H1 (cell line): ENCODE measurements around the gene DCUN1D2. TPM values are rescaled to one million over a fixed set of nuclear protein-coding genes. Genes with fewer than 3 reads are reported as not detected.

ENCODE experiments used
- CTCF ChIA-PET: fragments of 300-600 bp; sonication (Branson Sonifier 250); formaldehyde crosslinking; loops from one replicate; lab custom pipeline; 2021; ENCODE audit not compliant: partially characterized antibody; lab: Charles Lee
- POLR2A ChIA-PET: fragments of 300-600 bp; sonication (Branson Sonifier 250); formaldehyde crosslinking; loops from one replicate; lab custom pipeline; 2021; ENCODE audit warnings: inconsistent platforms; ENCODE audit not compliant: partially characterized antibody; lab: Charles Lee
- DNase-seq, 2 experiments: peaks; one replicate each; pipeline versions ENCODE4 v3.0.0 to v3.0.0-alpha.2; 2010 to 2022; ENCODE audit warnings: low spot score in 2 of 2, low read depth in 1 of 2, mixed read lengths in 1 of 2
- FAIRE-seq: peaks from 2 replicates; lab custom pipeline; 2011; peaks lifted over from hg19 to GRCh38; lab: Jason Lieb, UNC
- H2AFZ ChIP-seq: 2 replicates; pipeline ENCODE4 v1.8.1; 2012; ENCODE audit warnings: low read length, inconsistent platforms
- H2AK5ac ChIP-seq: 2 replicates; pipeline ENCODE4 v1.6.1; 2013; ENCODE audit warnings: low read depth, low read length
- H2BK120ac ChIP-seq: replicated peaks from 2 replicates; pipeline ENCODE3; 2013; ENCODE audit warnings: low read depth, low read length, inconsistent platforms
- H2BK12ac ChIP-seq: 2 replicates; pipeline ENCODE4 v1.6.1; 2013; ENCODE audit warnings: low read depth, low read length
- H2BK15ac ChIP-seq: 2 replicates; pipeline ENCODE4 v1.6.1; 2013; ENCODE audit warnings: low read length
- H2BK20ac ChIP-seq: 2 replicates; pipeline ENCODE4 v1.6.1; 2013; ENCODE audit warnings: low read length
- H2BK5ac ChIP-seq: 2 replicates; pipeline ENCODE4 v1.6.1; 2013; ENCODE audit warnings: low read depth, low read length
- H3K14ac ChIP-seq: 2 replicates; pipeline ENCODE4 v1.6.1; 2013; ENCODE audit warnings: inconsistent platforms; ENCODE audit not compliant: insufficient read length
- H3K18ac ChIP-seq: 2 replicates; pipeline ENCODE4 v1.6.1; 2013; ENCODE audit warnings: low read length; ENCODE audit errors: extremely low read depth
- H3K23ac ChIP-seq: 2 replicates; pipeline ENCODE4 v1.6.1; 2013; ENCODE audit warnings: inconsistent platforms; ENCODE audit not compliant: insufficient read length
- H3K23me2 ChIP-seq: 2 replicates; pipeline ENCODE4 v1.6.1; 2013; ENCODE audit warnings: low read depth, low read length
- H3K27ac ChIP-seq: 2 replicates; pipeline ENCODE4 v1.6.1; 2011; ENCODE audit warnings: low read depth, low read length, inconsistent platforms
- H3K27me3 ChIP-seq, 4 experiments: replicated peaks in 1 of 4; 1 replicate in 1 of 4; 2 replicates in 3 of 4; pipeline versions ENCODE4 v1.6.1 to v1.8.1; 2011 to 2013; ENCODE audit warnings: low read length in 3 of 4, mild to moderate bottlenecking in 3 of 4, inconsistent platforms in 2 of 4, mixed read lengths in 2 of 4, moderate library complexity in 1 of 4; ENCODE audit not compliant: control insufficient read depth in 3 of 4, insufficient read depth in 3 of 4; ENCODE audit errors: extremely low read depth in 1 of 4
- H3K36me3 ChIP-seq, 4 experiments: 2 replicates each; pipeline versions ENCODE4 v1.6.1 to v1.8.1; 2011 to 2013; ENCODE audit warnings: mild to moderate bottlenecking in 4 of 4, low read length in 3 of 4, moderate library complexity in 2 of 4, control low read depth in 1 of 4, inconsistent platforms in 1 of 4; ENCODE audit not compliant: insufficient read depth in 4 of 4, control insufficient read depth in 2 of 4
- H3K4ac ChIP-seq: replicated peaks from 2 replicates; pipeline ENCODE3; 2013; ENCODE audit warnings: low read length, low read depth, mixed read lengths, inconsistent platforms; ENCODE audit not compliant: insufficient read length
- H3K4me1 ChIP-seq, 4 experiments: replicated peaks in 1 of 4; 1 replicate in 1 of 4; 2 replicates in 3 of 4; pipeline versions ENCODE4 v1.6.1 to v1.8.1; 2011 to 2013; ENCODE audit warnings: low read length in 3 of 4, inconsistent platforms in 2 of 4, mixed read lengths in 1 of 4; ENCODE audit not compliant: insufficient read depth in 4 of 4, control insufficient read depth in 3 of 4
- H3K4me2 ChIP-seq, 2 experiments: 2 replicates each; pipeline versions ENCODE4 v1.6.1 to v1.8.1; 2011 to 2013; ENCODE audit warnings: low read depth in 2 of 2, low read length in 2 of 2, control low read depth in 1 of 2, inconsistent platforms in 1 of 2, mild to moderate bottlenecking in 1 of 2; ENCODE audit not compliant: insufficient read depth in 1 of 2
- H3K4me3 ChIP-seq, 4 experiments: fragments of 200-600, 300-600 bp in 1 of 4; sonication (generic), shearing (Covaris generic), sonication (Bioruptor Twin) in 1 of 4; 2 replicates each; pipeline versions ENCODE4 v1.5.1 to v1.8.1; 2011 to 2016; ENCODE audit warnings: low read length in 4 of 4, low read depth in 3 of 4, control low read depth in 2 of 4, inconsistent platforms in 2 of 4, mild to moderate bottlenecking in 2 of 4, mixed read lengths in 1 of 4, moderate library complexity in 1 of 4; ENCODE audit not compliant: insufficient read depth in 2 of 4; ENCODE audit errors: extremely low read depth in 1 of 4
- H3K56ac ChIP-seq: replicated peaks from 2 replicates; pipeline ENCODE3; 2013; ENCODE audit warnings: low read depth, mild to moderate bottlenecking, mixed read lengths, low read length, inconsistent platforms; ENCODE audit not compliant: insufficient read length
- H3K79me1 ChIP-seq: 2 replicates; pipeline ENCODE4 v1.6.1; 2013; ENCODE audit warnings: low read depth, low read length, control low read depth
- H3K79me2 ChIP-seq, 2 experiments: 2 replicates each; pipeline versions ENCODE4 v1.6.1 to v1.8.1; 2012 to 2013; ENCODE audit warnings: low read length in 2 of 2, mild to moderate bottlenecking in 2 of 2, inconsistent platforms in 1 of 2; ENCODE audit not compliant: insufficient read depth in 2 of 2, control insufficient read depth in 1 of 2
- H3K9ac ChIP-seq, 4 experiments: replicated peaks in 1 of 4; 1 replicate in 1 of 4; 2 replicates in 3 of 4; pipeline versions ENCODE4 v1.6.1 to v1.8.1; 2011 to 2013; ENCODE audit warnings: low read depth in 3 of 4, low read length in 3 of 4, control low read depth in 2 of 4, mild to moderate bottlenecking in 2 of 4, moderate library complexity in 2 of 4, inconsistent platforms in 1 of 4; ENCODE audit errors: extremely low read depth in 1 of 4
- H3K9me3 ChIP-seq, 2 experiments: 2 replicates each; pipeline versions ENCODE4 v1.6.1 to v1.8.1; 2012 to 2013; ENCODE audit warnings: mild to moderate bottlenecking in 2 of 2, moderate library complexity in 2 of 2, control low read depth in 1 of 2, inconsistent platforms in 1 of 2, low read depth in 1 of 2, low read length in 1 of 2, mixed read lengths in 1 of 2; ENCODE audit not compliant: insufficient read depth in 2 of 2
- H4K20me1 ChIP-seq, 2 experiments: replicated peaks in 1 of 2; 2 replicates each; pipeline versions ENCODE3 to v1.8.1; 2011 to 2013; ENCODE audit warnings: inconsistent platforms in 2 of 2, low read length in 2 of 2, mild to moderate bottlenecking in 1 of 2; ENCODE audit not compliant: insufficient read depth in 2 of 2, control insufficient read depth in 1 of 2
- H4K5ac ChIP-seq: 2 replicates; pipeline ENCODE4 v1.6.1; 2013; ENCODE audit warnings: low read length, low read depth, mixed read lengths, inconsistent platforms; ENCODE audit not compliant: insufficient read length
- H4K8ac ChIP-seq: 2 replicates; pipeline ENCODE4 v1.8.0; 2013; ENCODE audit warnings: mild to moderate bottlenecking, moderate library complexity, low read length, inconsistent platforms; ENCODE audit not compliant: insufficient read depth; ENCODE audit errors: extremely low read depth
- H4K91ac ChIP-seq: replicated peaks from 2 replicates; pipeline ENCODE3; 2013; ENCODE audit warnings: low read length, mixed read lengths, inconsistent platforms; ENCODE audit not compliant: insufficient read length
- BRCA1 ChIP-seq: IDR thresholded peaks from 2 replicates; pipeline ENCODE4 v1.6.1; 2012; ENCODE audit warnings: low read depth, low read length, improper control_type of control experiment
- CHD2 ChIP-seq: IDR thresholded peaks from 2 replicates; pipeline ENCODE4 v1.6.1; 2012; ENCODE audit warnings: low read length, improper control_type of control experiment
- FOSL1 ChIP-seq: IDR thresholded peaks from 2 replicates; pipeline ENCODE4 v1.6.1; 2011; ENCODE audit warnings: mild to moderate bottlenecking, low read depth, low read length, moderate library complexity; ENCODE audit not compliant: insufficient read depth
- POLR2AphosphoS5 ChIP-seq: IDR thresholded peaks from 2 replicates; pipeline ENCODE4 v1.6.1; 2011; ENCODE audit warnings: low read depth, low read length
- SIRT6 ChIP-seq: IDR thresholded peaks from one replicate; pipeline ENCODE4 v1.7.1; 2012; ENCODE audit warnings: low read length, inconsistent platforms
- SP1 ChIP-seq: IDR thresholded peaks from 2 replicates; pipeline ENCODE4 v1.6.1; 2011; ENCODE audit warnings: low read depth, low read length
- WGBS, 2 experiments: shearing (Covaris generic) in 1 of 2; methylation state at CpG; one replicate each; pipeline versions ENCODE4 v1.1.6 to v1.1.7; 2013 to 2015; ENCODE audit warnings: low lambda C conversion rate in 2 of 2, mixed read lengths in 2 of 2, inconsistent platforms in 1 of 2, low coverage in 1 of 2, missing lambda C conversion rate in 1 of 2; ENCODE audit not compliant: insufficient replicate concordance in 2 of 2, insufficient coverage in 1 of 2, insufficient read length in 1 of 2; ENCODE audit errors: extremely low coverage in 1 of 2, missing lambda C conversion rate in 1 of 2; 5-methylcytosine and 5-hydroxymethylcytosine counted together
- polyA plus RNA-seq, 7 experiments: library from polyadenylated mRNA; depleted of rRNA in 3 of 7; stranded (reverse) in 5 of 7; unstranded in 2 of 7; fragments of >200 nt in 5 of 7; fragments of 200-250 nt in 2 of 7; gene quantifications; 1 replicate in 5 of 7; 2 replicates in 1 of 7; 4 replicates in 1 of 7; pipeline versions ENCODE4 v1.2.1 to v1.2.3, GENCODE V29; 2011 to 2013; ENCODE audit warnings: missing spikeins in 2 of 7, mixed read lengths in 2 of 7
- total RNA-seq: library from RNA; stranded (reverse); fragmentation: NEBNext Ultra II Directional; extraction: Animal tissue kit (Norgen Biotek cat#: 25700); gene quantifications from 2 replicates; pipeline ENCODE4 v1.2.1, GENCODE V29; 2021
- TF ChIP-seq, protein P1 (sequence below): IDR thresholded peaks from 2 replicates; pipeline ENCODE4 v1.6.1; 2011; ENCODE audit warnings: low read depth, mild to moderate bottlenecking, low read length; ENCODE audit not compliant: insufficient read depth

Gene DCUN1D2
- total and polyA plus RNA-seq, 2 of the 8 experiments (the other 6 are each of a cell fraction or from before 2014, with no cell fraction given) = 19.5 to 35.3 TPM

DNA sequence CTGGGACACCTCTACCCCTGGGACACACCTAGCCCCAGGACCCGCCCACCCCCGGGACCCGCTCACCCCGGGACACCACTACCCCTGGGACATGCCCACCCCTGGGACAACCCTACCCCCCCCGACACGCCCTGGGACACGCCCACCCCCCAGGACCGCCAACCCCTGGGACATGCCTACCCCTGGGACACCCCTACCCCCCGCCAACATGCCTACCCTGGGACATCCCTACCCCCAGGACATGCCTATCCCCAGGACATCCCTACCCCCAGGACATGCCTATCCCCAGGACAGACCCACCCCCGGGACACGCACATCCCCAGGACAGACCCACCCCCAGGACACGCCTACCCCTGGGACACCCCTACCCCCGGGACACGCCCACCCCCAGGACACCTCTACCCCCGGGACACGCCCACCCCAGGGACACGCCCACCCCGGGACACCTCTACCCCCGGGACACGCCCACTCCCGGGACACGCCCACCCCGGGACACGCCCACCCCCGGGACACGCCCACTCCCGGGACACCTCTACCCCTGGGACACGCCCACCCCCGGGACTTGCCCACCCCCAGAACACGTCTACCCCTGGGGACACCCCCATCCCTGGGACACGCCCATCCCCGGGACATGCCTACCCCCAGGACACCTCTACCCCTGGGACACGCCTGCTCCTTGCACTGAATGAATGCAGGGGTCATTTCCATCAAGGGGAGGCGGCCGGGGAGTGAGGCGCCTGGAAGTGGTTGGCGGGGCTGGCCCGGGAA, 69.5 kb downstream of the DCUN1D2 start:
- ChIA-PET POLR2A (interaction anchor here (1.2 kb wide), 1 partner anchor 31 kb away, joined by 3 read pairs; no protein-coding TSS in a partner anchor), CTCF (interaction anchor here (1.0 kb wide), 1 partner anchor 23 kb away, joined by 3 read pairs; no protein-coding TSS in a partner anchor)
- Histone ChIP-seq H3K4me1 (peaks cover 0 to 6% (median 0%) of the 10 kb centered on the region in 4 experiments; a peak in 1 of 7 replicates), H3K36me3 (no peaks in the 10 kb centered on the region), H3K27ac (no peak overlapping the region), H3K18ac (no peak overlapping the region; the same call in 1 of the 2 replicates), H3K9me3 (no peaks in the 10 kb centered on the region), H2AK5ac (no peak overlapping the region), H3K27me3 (no peaks in the 10 kb centered on the region), H3K79me1 (no peaks in the 10 kb centered on the region), H2BK120ac (no peak overlapping the region), H3K14ac (no peak overlapping the region), H3K4me3 (no peak overlapping the region), H3K79me2 (no peaks in the 10 kb centered on the region), H4K91ac (no peak overlapping the region), H2BK15ac (no peak overlapping the region), H2BK20ac (no peak overlapping the region), H3K56ac (no peak overlapping the region), H3K4ac (no peak overlapping the region), H4K20me1 (peaks cover 0 to under 1% of the 10 kb centered on the region in 2 experiments), H4K8ac (no peak overlapping the region), H2BK12ac (no peak overlapping the region), H3K23me2 (peaks cover 4% of the 10 kb centered on the region; the same call in 1 of the 2 replicates), H4K5ac (no peak overlapping the region), H2BK5ac (no peak overlapping the region), H3K9ac (no peak overlapping the region), H3K23ac (no peak overlapping the region), H2AFZ (no peak overlapping the region), H3K4me2 (no peak overlapping the region)
- 93% methylated on average over 7 of the region's 38 CpGs; no CpG with 5 or more reads in 1 of the 2 experiments for WGBS, 2 experiments
- no peak for FAIRE-seq
- TF ChIP-seq, protein P1, sequence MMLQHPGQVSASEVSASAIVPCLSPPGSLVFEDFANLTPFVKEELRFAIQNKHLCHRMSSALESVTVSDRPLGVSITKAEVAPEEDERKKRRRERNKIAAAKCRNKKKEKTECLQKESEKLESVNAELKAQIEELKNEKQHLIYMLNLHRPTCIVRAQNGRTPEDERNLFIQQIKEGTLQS = no peak
- TF ChIP-seq SIRT6 = no peak
- TF ChIP-seq BRCA1 = no peak
- no peak for TF ChIP-seq SP1
- TF ChIP-seq POLR2AphosphoS5 = no peak
- no peak for TF ChIP-seq CHD2
- no peak for TF ChIP-seq FOSL1
- DNase-seq = no peak
